ENCODE results near the gene ALG1. TPM values are rescaled to one million over a fixed set of nuclear protein-coding genes. Genes with fewer than 3 reads are reported as not detected.

The ALG1 gene, protein sequence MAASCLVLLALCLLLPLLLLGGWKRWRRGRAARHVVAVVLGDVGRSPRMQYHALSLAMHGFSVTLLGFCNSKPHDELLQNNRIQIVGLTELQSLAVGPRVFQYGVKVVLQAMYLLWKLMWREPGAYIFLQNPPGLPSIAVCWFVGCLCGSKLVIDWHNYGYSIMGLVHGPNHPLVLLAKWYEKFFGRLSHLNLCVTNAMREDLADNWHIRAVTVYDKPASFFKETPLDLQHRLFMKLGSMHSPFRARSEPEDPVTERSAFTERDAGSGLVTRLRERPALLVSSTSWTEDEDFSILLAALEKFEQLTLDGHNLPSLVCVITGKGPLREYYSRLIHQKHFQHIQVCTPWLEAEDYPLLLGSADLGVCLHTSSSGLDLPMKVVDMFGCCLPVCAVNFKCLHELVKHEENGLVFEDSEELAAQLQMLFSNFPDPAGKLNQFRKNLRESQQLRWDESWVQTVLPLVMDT
- 25.6 TPM for polyA plus RNA-seq
- long read RNA-seq, donor 1, transcript ALG1-201 (13 exons, 2,132 nt) = major isoform, 10 of 10 reads
- long read RNA-seq, donor 1, partial matches to known transcripts = 0 of 10 reads
- long read RNA-seq, donor 1, other reads (novel, unspliced or antisense) = 0 of 10 reads
- long read RNA-seq, donor 2, transcript ALG1-201 (13 exons, 2,132 nt) = major isoform, 14 of 17 reads
- long read RNA-seq, donor 2, partial matches to known transcripts = 0 of 17 reads
- long read RNA-seq, donor 2, other reads (novel, unspliced or antisense) = 0 of 17 reads
- long read RNA-seq, donor 3 = 0 reads
- long read RNA-seq, donor 4, partial matches to known transcripts = 0 of 1 reads
- long read RNA-seq, donor 4, other reads (novel, unspliced or antisense) = 0 of 1 reads
- long read RNA-seq, donor 5, transcript ALG1-201 (13 exons, 2,132 nt) = major isoform, 11 of 12 reads
- long read RNA-seq, donor 5, partial matches to known transcripts = 0 of 12 reads
- long read RNA-seq, donor 5, other reads (novel, unspliced or antisense) = 0 of 12 reads
- long read RNA-seq, donor 6, transcript ALG1-201 (13 exons, 2,132 nt) = major isoform, 5 of 5 reads
- long read RNA-seq, donor 6, partial matches to known transcripts = 0 of 5 reads
- long read RNA-seq, donor 6, other reads (novel, unspliced or antisense) = 0 of 5 reads
- long read RNA-seq, donor 7, partial matches to known transcripts = 0 of 2 reads
- long read RNA-seq, donor 7, other reads (novel, unspliced or antisense) = 0 of 2 reads
- long read RNA-seq, donor 8, transcript ALG1-201 (13 exons, 2,132 nt) = major isoform, 8 of 9 reads
- long read RNA-seq, donor 8, partial matches to known transcripts = 0 of 9 reads
- long read RNA-seq, donor 8, other reads (novel, unspliced or antisense) = 0 of 9 reads
- long read RNA-seq, donor 9, transcript ALG1-201 (13 exons, 2,132 nt) = major isoform, 6 of 12 reads
- long read RNA-seq, donor 9, partial matches to known transcripts = 5 of 12 reads
- long read RNA-seq, donor 9, other reads (novel, unspliced or antisense) = 0 of 12 reads
- long read RNA-seq, donor 10, transcript ALG1-201 (13 exons, 2,132 nt) = major isoform, 16 of 21 reads
- long read RNA-seq, donor 10, partial matches to known transcripts = 5 of 21 reads
- long read RNA-seq, donor 10, other reads (novel, unspliced or antisense) = 0 of 21 reads
- long read RNA-seq, donor 11, transcript ALG1-201 (13 exons, 2,132 nt) = major isoform, 7 of 7 reads
- long read RNA-seq, donor 11, partial matches to known transcripts = 0 of 7 reads
- long read RNA-seq, donor 11, other reads (novel, unspliced or antisense) = 0 of 7 reads

DNA sequence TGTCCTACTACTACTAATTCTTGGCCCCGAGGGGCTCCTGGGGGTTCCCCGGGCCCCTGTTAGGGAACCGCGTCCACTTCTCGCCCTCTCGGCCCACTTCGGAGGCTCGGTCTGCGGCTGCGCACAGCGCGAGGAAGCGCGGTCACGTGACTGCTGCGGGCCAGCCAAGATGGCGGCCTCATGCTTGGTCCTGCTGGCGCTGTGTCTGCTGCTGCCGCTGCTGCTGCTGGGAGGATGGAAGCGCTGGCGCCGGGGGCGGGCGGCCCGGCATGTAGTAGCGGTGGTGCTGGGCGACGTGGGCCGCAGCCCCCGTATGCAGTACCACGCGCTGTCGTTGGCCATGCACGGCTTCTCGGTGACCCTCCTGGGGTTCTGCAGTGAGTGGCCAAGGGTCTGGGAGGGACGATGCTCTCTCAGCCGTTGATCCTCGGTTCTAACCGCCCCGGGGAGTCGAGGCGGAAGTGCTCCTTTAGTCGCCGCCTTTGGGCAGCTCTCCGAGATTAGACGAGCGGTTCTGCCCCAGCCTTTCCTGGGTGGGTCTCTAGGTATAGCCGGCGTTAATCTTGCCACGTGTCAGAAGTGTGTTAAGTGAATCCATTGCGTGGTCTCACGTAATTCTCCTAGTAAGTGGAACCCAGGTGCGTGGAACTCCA lies at the start of gene ALG1:
Gene ALG1 (plus strand): TSS at position 163 of the 653 bp plus-strand sequence. CDS start 7 bp downstream, at position 170.
- Histone ChIP-seq H3K9me3 (ENCODE audit: control insufficient read depth, low read depth, low read length) (no peaks in the 10 kb centered on the region), H3K36me3 (ENCODE audit: control insufficient read depth, insufficient read depth, low read length) (peaks cover 22% of the 10 kb centered on the region), H3K4me3 (ENCODE audit: low read length) (peak within 1 kb of the TSS; percentile 80), H3K27me3 (ENCODE audit: control insufficient read depth, insufficient read depth, low read length) (no peaks in the 10 kb centered on the region), H3K4me1 (ENCODE audit: control insufficient read depth, insufficient read depth, low read length) (peaks cover 13% of the 10 kb centered on the region), H3K27ac (ENCODE audit: low read length) (peak within 1 kb of the TSS; percentile 75)
- DNase-seq = peak; percentile 87 to 88
- WGBS (ENCODE audit: insufficient coverage, low lambda C conversion rate) = no CpG with 5 or more reads among the region's 53 CpGs

DNA sequence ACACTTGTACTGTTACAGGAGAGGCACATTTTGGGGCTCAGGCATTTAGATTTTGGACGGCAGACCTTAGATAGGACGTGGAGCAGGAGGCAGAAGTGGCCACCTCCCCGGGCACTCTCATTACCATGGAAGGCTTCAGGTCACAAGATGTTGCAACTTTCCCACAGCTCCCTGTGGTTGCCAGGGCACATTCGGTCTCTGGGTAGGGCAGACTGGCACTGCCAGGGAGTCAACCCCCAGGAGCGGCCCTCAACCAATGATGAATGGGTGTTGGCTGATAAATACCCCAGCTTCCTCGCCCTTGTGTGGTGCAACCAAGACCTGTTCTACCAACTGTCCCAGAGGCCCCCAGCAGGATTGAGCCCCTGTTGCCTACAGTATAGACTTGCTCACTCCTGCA lies 49.1 kb upstream of the ALG1 start:
- Histone ChIP-seq H3K4me3 (ENCODE audit: low read length) (no peak overlapping the region), H3K9me3 (ENCODE audit: control insufficient read depth, low read depth, low read length) (no peaks in the 10 kb centered on the region), H3K4me1 (ENCODE audit: control insufficient read depth, insufficient read depth, low read length) (no peaks in the 10 kb centered on the region), H3K27ac (ENCODE audit: low read length) (no peak overlapping the region), H3K27me3 (ENCODE audit: control insufficient read depth, insufficient read depth, low read length) (no peaks in the 10 kb centered on the region), H3K36me3 (ENCODE audit: control insufficient read depth, insufficient read depth, low read length) (peaks cover 14% of the 10 kb centered on the region)
- DNase-seq = no peak
- WGBS (ENCODE audit: insufficient coverage, low lambda C conversion rate) = no CpG with 5 or more reads among the region's 6 CpGs

DNA sequence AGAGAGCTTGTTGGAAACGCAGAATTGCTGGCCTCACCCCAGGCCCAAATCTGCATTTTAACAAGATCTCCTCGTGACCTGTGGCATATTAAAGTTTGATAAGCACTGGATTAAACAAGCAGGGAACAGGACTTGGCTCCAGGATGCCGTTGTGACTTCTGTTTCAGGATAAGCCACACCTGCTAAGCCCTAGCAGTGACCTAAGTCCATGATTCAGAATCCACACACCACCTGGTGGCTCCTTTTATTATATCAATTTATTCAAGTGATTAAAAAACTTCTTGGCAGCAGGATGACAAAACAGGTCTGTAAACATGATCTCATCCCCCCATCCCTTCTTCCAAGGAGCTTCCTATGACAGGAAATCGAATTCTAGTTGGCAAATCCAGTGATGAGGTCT lies 47.0 kb upstream of the ALG1 start:
- no peaks in the 10 kb centered on the region for H3K4me1 ChIP-seq (ENCODE audit: control insufficient read depth, insufficient read depth, low read length)
- H3K27ac ChIP-seq (ENCODE audit: low read length) = no peak overlapping the region
- peaks cover 28% of the 10 kb centered on the region for H3K36me3 ChIP-seq (ENCODE audit: control insufficient read depth, insufficient read depth, low read length)
- no peaks in the 10 kb centered on the region for H3K27me3 ChIP-seq (ENCODE audit: control insufficient read depth, insufficient read depth, low read length)
- no peaks in the 10 kb centered on the region for H3K9me3 ChIP-seq (ENCODE audit: control insufficient read depth, low read depth, low read length)
- no peak for DNase-seq
- no CpG with 5 or more reads among the region's 4 CpGs for WGBS (ENCODE audit: insufficient coverage, low lambda C conversion rate)
- no peak overlapping the region for H3K4me3 ChIP-seq (ENCODE audit: low read length)

DNA sequence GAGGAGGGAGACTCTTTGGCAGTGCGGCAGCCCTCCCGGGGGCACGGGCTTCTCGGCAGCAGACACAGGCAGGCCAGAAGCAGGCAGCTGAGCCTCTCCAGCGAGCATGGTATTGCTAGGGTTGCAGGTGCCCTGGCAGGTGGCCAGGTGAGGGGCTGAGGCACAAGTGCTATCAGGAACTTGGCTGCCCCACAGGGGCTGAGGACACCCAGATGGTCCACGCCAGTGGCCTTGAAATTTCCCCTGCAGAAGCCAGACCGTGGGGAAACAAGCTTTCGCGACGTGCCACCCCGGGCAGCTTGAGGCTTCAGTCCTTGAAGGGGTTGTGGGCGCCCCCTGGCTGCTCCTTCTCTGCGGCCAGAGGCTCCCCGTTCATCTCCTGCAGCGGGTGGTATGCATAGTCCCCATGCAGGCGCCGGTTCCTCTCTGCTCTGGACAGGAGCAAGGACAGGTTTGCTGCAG lies 46.4 kb upstream of the ALG1 start:
- Histone ChIP-seq H3K27me3 (ENCODE audit: control insufficient read depth, insufficient read depth, low read length) (no peaks in the 10 kb centered on the region), H3K27ac (ENCODE audit: low read length) (no peak overlapping the region), H3K36me3 (ENCODE audit: control insufficient read depth, insufficient read depth, low read length) (peaks cover 33% of the 10 kb centered on the region), H3K9me3 (ENCODE audit: control insufficient read depth, low read depth, low read length) (no peaks in the 10 kb centered on the region), H3K4me1 (ENCODE audit: control insufficient read depth, insufficient read depth, low read length) (no peaks in the 10 kb centered on the region), H3K4me3 (ENCODE audit: low read length) (no peak overlapping the region)
- DNase-seq = no peak
- no CpG with 5 or more reads among the region's 17 CpGs for WGBS (ENCODE audit: insufficient coverage, low lambda C conversion rate)

DNA sequence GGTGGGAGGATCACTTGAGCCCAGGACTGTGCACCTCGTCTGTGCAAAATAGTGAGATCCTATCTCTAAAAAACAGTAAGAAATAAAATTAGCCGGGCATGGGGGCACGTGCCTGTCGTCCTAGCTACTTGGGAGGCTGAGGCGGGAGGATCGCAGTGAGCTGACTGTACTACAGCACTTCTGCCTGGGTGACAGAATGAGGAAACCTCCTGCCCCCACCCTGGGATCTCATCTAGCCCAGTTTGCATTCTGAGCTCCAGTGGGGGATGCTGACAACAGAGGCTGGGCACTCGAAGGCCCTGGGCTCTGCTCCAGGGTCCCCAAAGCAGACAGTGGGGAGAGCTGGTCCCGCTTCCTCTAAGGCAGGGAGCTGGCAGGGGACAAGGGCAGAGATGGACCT lies 45.0 kb upstream of the ALG1 start:
- Histone ChIP-seq H3K4me1 (ENCODE audit: control insufficient read depth, insufficient read depth, low read length) (no peaks in the 10 kb centered on the region), H3K27me3 (ENCODE audit: control insufficient read depth, insufficient read depth, low read length) (no peaks in the 10 kb centered on the region), H3K36me3 (ENCODE audit: control insufficient read depth, insufficient read depth, low read length) (peaks cover 34% of the 10 kb centered on the region), H3K27ac (ENCODE audit: low read length) (no peak overlapping the region), H3K9me3 (ENCODE audit: control insufficient read depth, low read depth, low read length) (no peaks in the 10 kb centered on the region), H3K4me3 (ENCODE audit: low read length) (no peak overlapping the region)
- no peak for DNase-seq
- no CpG with 5 or more reads among the region's 8 CpGs for WGBS (ENCODE audit: insufficient coverage, low lambda C conversion rate)

DNA sequence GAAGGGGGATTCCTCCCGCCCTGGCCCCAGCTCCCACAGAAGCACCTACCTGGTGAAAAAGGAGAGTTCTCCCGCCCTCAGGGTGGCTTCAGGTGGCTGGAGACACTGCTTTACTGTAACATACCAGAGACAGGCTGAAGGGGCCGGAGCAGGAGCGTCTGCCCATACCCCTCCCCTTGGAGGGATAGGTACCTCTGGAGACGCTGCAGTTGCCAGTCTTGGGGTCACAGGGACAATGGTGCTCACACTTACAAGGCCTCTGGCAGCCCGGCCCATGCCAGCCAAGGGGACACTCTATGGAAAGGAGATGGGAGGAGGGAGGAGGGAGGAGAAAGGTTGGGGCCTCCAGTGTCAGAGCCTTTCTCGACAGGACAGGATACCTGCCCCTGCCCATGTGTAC lies 44.6 kb upstream of the ALG1 start:
- no peak for DNase-seq
- WGBS (ENCODE audit: insufficient coverage, low lambda C conversion rate) = no CpG with 5 or more reads among the region's 7 CpGs
- Histone ChIP-seq H3K9me3 (ENCODE audit: control insufficient read depth, low read depth, low read length) (no peaks in the 10 kb centered on the region), H3K27ac (ENCODE audit: low read length) (no peak overlapping the region), H3K36me3 (ENCODE audit: control insufficient read depth, insufficient read depth, low read length) (peaks cover 36% of the 10 kb centered on the region), H3K4me1 (ENCODE audit: control insufficient read depth, insufficient read depth, low read length) (no peaks in the 10 kb centered on the region), H3K27me3 (ENCODE audit: control insufficient read depth, insufficient read depth, low read length) (no peaks in the 10 kb centered on the region), H3K4me3 (ENCODE audit: low read length) (no peak overlapping the region)

DNA sequence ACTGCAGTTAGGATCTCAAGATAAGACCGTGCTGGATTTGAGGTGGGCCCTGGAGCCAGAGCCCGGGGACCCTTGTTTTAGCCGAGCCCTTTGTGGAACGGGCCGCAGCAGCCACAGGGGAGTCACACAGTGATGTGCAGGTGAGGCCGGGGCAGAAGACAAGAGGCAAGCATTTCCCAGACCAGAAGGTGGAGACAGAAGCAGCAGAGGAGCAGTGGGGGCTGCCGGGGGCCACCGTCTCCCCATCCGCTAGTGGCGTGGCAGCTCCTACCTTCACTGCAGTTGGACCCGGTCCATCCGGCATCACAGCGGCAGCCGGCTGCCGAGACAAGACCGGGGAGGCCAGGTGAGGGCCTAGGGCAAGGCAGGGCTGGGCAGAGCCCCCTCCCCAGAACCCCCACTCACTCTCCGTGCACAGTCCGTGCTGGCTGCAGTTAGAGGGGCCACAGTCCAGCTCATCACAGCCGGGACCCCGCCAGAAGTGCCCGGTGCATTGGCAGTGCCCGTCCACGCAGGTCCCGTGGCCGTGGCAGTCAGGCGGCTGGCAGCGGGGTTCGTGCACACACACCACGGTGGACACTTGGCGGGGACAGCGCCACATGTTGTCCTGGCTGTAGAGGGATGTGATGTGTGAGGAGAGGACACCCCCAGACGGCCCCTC lies 43.9 kb upstream of the ALG1 start:
- no CpG with 5 or more reads among the region's 32 CpGs for WGBS (ENCODE audit: insufficient coverage, low lambda C conversion rate)
- Histone ChIP-seq H3K4me1 (ENCODE audit: control insufficient read depth, insufficient read depth, low read length) (peaks cover 1% of the 10 kb centered on the region), H3K36me3 (ENCODE audit: control insufficient read depth, insufficient read depth, low read length) (peaks cover 36% of the 10 kb centered on the region), H3K27ac (ENCODE audit: low read length) (no peak overlapping the region), H3K27me3 (ENCODE audit: control insufficient read depth, insufficient read depth, low read length) (no peaks in the 10 kb centered on the region), H3K4me3 (ENCODE audit: low read length) (no peak overlapping the region), H3K9me3 (ENCODE audit: control insufficient read depth, low read depth, low read length) (no peaks in the 10 kb centered on the region)
- DNase-seq = no peak

DNA sequence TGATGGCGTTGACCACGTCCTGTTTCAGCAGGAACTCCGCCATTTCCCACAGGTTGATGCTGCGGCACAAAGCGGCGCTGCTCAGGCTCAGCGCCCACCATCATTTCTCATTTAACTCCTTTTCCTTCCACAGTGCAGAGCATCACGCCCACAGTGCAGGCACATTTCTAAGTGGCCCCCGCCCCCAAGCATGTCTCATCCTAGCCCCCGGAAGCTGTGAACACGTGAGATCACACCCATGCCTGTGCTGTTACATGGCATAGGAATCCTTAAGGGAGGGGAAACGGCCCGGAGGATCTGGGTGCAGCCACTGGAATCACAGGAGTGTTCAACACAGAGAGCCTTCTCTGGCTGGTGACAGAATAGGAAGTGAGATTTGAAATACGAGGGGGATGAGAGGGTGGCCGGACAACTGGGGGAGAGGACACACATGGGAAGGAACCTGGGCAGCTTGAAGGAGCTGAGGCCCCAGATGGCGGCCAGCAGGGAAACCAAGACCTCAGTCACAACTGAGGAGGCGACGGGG lies 42.6 kb upstream of the ALG1 start:
- no peak overlapping the region for H3K4me3 ChIP-seq (ENCODE audit: low read length)
- 80% methylated on average over 1 of the region's 18 CpGs for WGBS (ENCODE audit: insufficient coverage, low lambda C conversion rate)
- no peaks in the 10 kb centered on the region for H3K9me3 ChIP-seq (ENCODE audit: control insufficient read depth, low read depth, low read length)
- H3K36me3 ChIP-seq (ENCODE audit: control insufficient read depth, insufficient read depth, low read length) = peaks cover 36% of the 10 kb centered on the region
- no peak for DNase-seq
- H3K27ac ChIP-seq (ENCODE audit: low read length) = no peak overlapping the region
- peaks cover 5% of the 10 kb centered on the region for H3K4me1 ChIP-seq (ENCODE audit: control insufficient read depth, insufficient read depth, low read length)
- H3K27me3 ChIP-seq (ENCODE audit: control insufficient read depth, insufficient read depth, low read length) = no peaks in the 10 kb centered on the region
